Naive thymus-derived CD8-positive, alpha-beta T cell (primary cell): ENCODE measurements around the gene CUEDC1. TPM values are rescaled to one million over a fixed set of nuclear protein-coding genes. Genes with fewer than 3 reads are reported as not detected.
"Not testable (repeated sequence)": the region's sequence is repeated elsewhere in the genome, so short reads cannot be mapped to it uniquely, and the experiment has no call there.

ENCODE experiments used
- ATAC-seq, 2 donors: fragments of 150-1000 bp; cut with Tn5 transposase in 1 of 2; sonication (Bioruptor Pico), chemical (Tn5 transposase) in 1 of 2; 1 replicate in 1 of 2; 2 replicates in 1 of 2; pipeline ENCODE4 v1.10.0; 2021; ENCODE audit warnings: mild to moderate bottlenecking in 2 of 2, moderate library complexity in 2 of 2
- POLR2A ChIA-PET: fragments of 350-600 bp; sonication (Branson Sonifier 250); formaldehyde crosslinking; loops from one replicate; lab custom pipeline; 2021; ENCODE audit warnings: antibody characterized with exemption; lab: Charles Lee
- DNase-seq, 10 donors: peaks; one replicate each; pipeline versions ENCODE4 v3.0.0 to v3.0.0-alpha.2; 2020 to 2022
- H3K27ac Mint-ChIP-seq, 10 donors: one replicate each; pipeline ENCODE4 v1.8.0; 2020 to 2022; ENCODE audit warnings: mild to moderate bottlenecking in 10 of 10, mixed read lengths in 10 of 10, moderate library complexity in 4 of 10, inconsistent platforms in 1 of 10
- H3K27me3 Mint-ChIP-seq, 5 donors: one replicate each; pipeline ENCODE4 v1.8.0; 2021 to 2022; ENCODE audit warnings: mixed read lengths in 5 of 5
- H3K36me3 Mint-ChIP-seq, 3 donors: one replicate each; pipeline ENCODE4 v1.8.0; 2020 to 2022; ENCODE audit warnings: mixed read lengths in 3 of 3, mild to moderate bottlenecking in 2 of 3, inconsistent platforms in 1 of 3
- H3K4me1 Mint-ChIP-seq, 4 donors: one replicate each; pipeline ENCODE4 v1.8.0; 2021 to 2022; ENCODE audit warnings: mixed read lengths in 4 of 4
- H3K4me3 Mint-ChIP-seq, 10 donors: one replicate each; pipeline ENCODE4 v1.8.0; 2020 to 2022; ENCODE audit warnings: mild to moderate bottlenecking in 10 of 10, mixed read lengths in 10 of 10, moderate library complexity in 6 of 10, inconsistent platforms in 1 of 10
- H3K9me3 Mint-ChIP-seq, 9 donors: one replicate each; pipeline ENCODE4 v1.8.0; 2020 to 2022; ENCODE audit warnings: mixed read lengths in 9 of 9, mild to moderate bottlenecking in 3 of 9, inconsistent platforms in 1 of 9, moderate library complexity in 1 of 9
- polyA plus RNA-seq, 3 donors: library from polyadenylated mRNA; unstranded; fragments of 300-500 nt; fragmentation: Illumina TruSeq; gene quantifications; one replicate each; pipeline ENCODE4 v1.2.3, GENCODE V29; 2021
- total RNA-seq, 8 experiments: library from RNA in 2 of 8; stranded (reverse) in 2 of 8; gene quantifications; one replicate each; pipeline ENCODE4 v1.2.3 and lab custom pipeline; 2021 to 2026

Gene CUEDC1
- total and polyA plus RNA-seq, 5 experiments from 2014 or later = 0.55 TPM; not detected in 4

- H3K4me3 Mint-ChIP-seq = peak overlapping the region in 8 of 10 donors; percentile 28 to 94 (median 69)
- ATAC-seq (no peak), DNase-seq (no peak)
- peaks cover 0 to 2% (median 0%) of the 10 kb centered on the region in 5 donors for H3K27me3 Mint-ChIP-seq
- peaks cover 42 to 76% (median 72%) of the 10 kb centered on the region in 4 donors for H3K4me1 Mint-ChIP-seq
- POLR2A ChIA-PET = interaction anchor here (1.2 kb wide), 1 partner anchor 9 kb away, joined by 3 read pairs; no protein-coding TSS in a partner anchor
- no peaks in the 10 kb centered on the region for H3K9me3 Mint-ChIP-seq
- H3K36me3 Mint-ChIP-seq = peaks cover 0 to 53% (median 0%) of the 10 kb centered on the region in 3 donors
- peak overlapping the region in 8 of 10 donors; percentile 15 to 86 (median 54) for H3K27ac Mint-ChIP-seq
Observed at GRCh38 chr17:57984261-57984890, 29.2 kb upstream of the CUEDC1 start.

DNA sequence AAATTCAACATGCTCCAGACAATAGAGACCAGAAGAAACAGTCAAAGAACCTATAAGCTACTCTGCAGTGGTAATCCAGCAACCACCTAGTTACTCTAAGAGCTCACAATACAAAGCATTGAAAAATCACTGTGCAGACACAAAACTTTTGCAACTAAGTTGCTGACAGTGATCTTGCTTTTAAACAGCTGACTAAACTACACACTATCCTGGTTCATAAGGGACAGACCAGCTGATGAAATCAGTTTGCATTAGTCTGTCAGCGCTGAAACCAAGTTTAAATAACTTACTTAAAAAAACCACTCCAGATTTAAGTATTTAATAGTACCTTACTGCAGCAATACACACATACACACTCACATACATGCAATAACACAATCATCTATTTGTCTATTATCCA, 28.2 kb upstream of the CUEDC1 start:
- peak overlapping the region in 6 of 10 donors; percentile 43 to 94 (median 71) for H3K4me3 Mint-ChIP-seq
- H3K36me3 Mint-ChIP-seq = peaks cover 3 to 63% (median 3%) of the 10 kb centered on the region in 3 donors
- peaks cover 40 to 73% (median 65%) of the 10 kb centered on the region in 4 donors for H3K4me1 Mint-ChIP-seq
- ATAC-seq (no peak), DNase-seq (no peak)
- H3K27ac Mint-ChIP-seq = peak overlapping the region in 7 of 10 donors; percentile 0 to 85 (median 43)
- no peaks in the 10 kb centered on the region for H3K27me3 Mint-ChIP-seq
- POLR2A ChIA-PET = interaction anchor here (0.6 to 1.3 kb wide), 5 partner anchors 10 to 1916 kb away, joined by 3 to 10 read pairs (median 4); partner anchors contain the start of genes MRPS23 and SRSF1
- no peaks in the 10 kb centered on the region for H3K9me3 Mint-ChIP-seq

DNA sequence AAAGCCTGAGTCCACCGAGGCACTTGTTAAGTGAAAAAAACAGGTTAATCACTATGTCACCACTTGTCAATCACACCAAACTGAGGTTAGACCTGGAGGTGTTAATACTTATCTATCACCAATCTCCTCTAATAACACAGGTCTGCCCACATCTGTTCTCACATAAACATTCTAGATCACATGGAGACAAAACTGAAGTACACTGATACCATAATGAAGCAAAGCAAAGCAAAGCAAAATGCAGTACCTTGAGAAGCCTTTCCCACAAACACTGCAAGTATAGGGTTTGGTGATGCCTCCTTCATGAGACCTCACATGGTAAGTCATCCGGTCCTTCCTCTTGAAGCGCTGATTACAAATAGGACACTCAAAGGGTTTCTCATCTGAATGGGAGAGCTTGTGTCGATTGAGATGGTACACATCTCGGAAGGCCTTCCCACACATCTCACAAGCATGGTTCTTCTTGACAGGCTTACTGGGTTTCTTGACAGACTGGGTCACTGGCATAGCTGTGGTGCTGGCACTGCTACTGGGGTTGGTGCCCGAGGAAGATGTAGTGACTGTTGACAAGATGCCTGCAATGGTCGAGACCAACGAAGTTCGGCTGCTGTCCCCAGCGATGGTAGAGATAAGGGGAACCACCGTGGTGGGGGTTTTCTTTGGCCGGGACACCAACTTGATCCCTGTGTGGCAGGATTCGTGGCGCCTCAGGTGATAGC, 27.4 kb upstream of the CUEDC1 start:
- peaks cover 40 to 72% (median 67%) of the 10 kb centered on the region in 4 donors for H3K4me1 Mint-ChIP-seq
- ATAC-seq (no peak), DNase-seq (no peak)
- peak overlapping the region in 9 of 10 donors; percentile 1 to 72 (median 42) for H3K27ac Mint-ChIP-seq
- peak overlapping the region in 9 of 10 donors; percentile 1 to 91 (median 40) for H3K4me3 Mint-ChIP-seq
- POLR2A ChIA-PET = interaction anchor here (0.6 to 1.3 kb wide), 5 partner anchors 11 to 1917 kb away, joined by 3 to 10 read pairs (median 4); partner anchors contain the start of genes MRPS23 and SRSF1
- H3K9me3 Mint-ChIP-seq = no peaks in the 10 kb centered on the region
- peaks cover 3 to 70% (median 8%) of the 10 kb centered on the region in 3 donors for H3K36me3 Mint-ChIP-seq
- no peaks in the 10 kb centered on the region for H3K27me3 Mint-ChIP-seq

DNA sequence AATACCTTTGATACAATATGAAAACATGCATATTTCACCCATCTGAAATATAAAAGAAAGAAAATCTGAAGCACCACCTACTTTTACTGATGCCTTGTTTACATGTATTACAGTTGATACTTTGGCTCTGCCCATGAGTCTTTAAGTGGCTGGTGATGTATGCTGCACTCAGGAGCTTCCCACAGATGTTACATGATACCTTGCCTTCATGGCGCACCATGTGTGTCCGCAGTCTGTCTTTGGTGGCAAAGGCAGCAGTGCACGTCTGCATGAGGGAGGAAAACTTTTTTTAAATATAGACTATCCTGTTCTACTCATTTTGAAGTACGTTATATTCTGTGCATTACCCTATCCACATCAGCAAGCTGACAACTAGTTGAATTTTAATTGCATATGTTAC, 25.3 kb upstream of the CUEDC1 start:
- Mint-ChIP-seq H3K27ac (peak overlapping the region in 3 of 10 donors; percentile 2 to 54 (median 15)), H3K4me1 (peaks cover 32 to 59% (median 56%) of the 10 kb centered on the region in 4 donors)
- POLR2A ChIA-PET = no interaction called here

DNA sequence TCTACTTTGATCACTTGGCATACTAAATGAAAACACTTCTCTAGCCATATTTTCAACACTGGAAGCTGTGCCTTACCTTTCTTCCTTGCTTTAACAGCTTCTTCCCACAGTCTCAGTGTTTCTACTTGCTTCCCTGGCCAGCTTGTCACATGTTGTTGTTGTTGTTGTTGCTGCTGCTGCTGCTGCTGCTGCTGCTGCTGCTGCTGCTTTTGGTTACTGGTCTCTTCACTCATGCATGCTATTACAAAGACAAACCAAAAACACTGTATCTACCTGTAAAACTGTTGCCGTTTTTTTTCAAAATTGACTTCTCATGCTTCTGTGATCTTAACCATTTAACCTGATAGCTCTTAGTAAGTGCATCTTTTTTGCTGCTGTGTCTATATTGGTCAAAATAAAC, 23.9 kb upstream of the CUEDC1 start:
- no peaks in the 10 kb centered on the region for H3K27me3 Mint-ChIP-seq
- no peak for ATAC-seq
- peaks cover 11 to 95% (median 20%) of the 10 kb centered on the region in 3 donors for H3K36me3 Mint-ChIP-seq
- peak overlapping the region in 6 of 10 donors; percentile 2 to 89 (median 52) for H3K27ac Mint-ChIP-seq
- H3K4me3 Mint-ChIP-seq = no peak overlapping the region
- H3K4me1 Mint-ChIP-seq = peaks cover 24 to 45% (median 42%) of the 10 kb centered on the region in 4 donors
- no peak for DNase-seq
- POLR2A ChIA-PET = interaction anchor here (0.6 to 1.2 kb wide), 2 partner anchors 20 to 124 kb away, joined by 3 to 8 read pairs; no protein-coding TSS in a partner anchor
- no peaks in the 10 kb centered on the region for H3K9me3 Mint-ChIP-seq

More for the DNA sequence above, 25.3 kb upstream of the CUEDC1 start:
- DNase-seq (no peak), ATAC-seq (no peak)
- Mint-ChIP-seq H3K9me3 (no peaks in the 10 kb centered on the region), H3K27me3 (no peaks in the 10 kb centered on the region), H3K4me3 (no peak overlapping the region), H3K36me3 (peaks cover 11 to 91% (median 20%) of the 10 kb centered on the region in 3 donors)

DNA sequence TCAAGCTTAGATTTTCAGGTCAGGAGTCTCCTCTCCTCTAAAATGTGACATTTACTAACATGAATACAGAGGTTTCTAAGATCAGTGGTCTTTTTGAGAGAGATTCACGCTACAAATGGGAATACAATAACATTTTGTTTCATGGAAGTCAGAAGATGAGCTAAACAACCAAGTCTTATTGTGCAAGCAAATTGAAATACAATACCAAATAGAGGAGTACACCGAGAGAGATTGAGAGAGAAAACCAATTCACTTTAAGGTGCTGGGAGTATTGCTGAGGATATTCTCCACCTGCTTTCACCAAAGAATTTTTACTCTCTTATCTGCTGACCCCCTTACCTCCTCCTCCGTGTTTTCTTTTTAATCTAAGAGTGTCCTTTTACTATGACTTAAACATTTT, 21.4 kb upstream of the CUEDC1 start:
- ATAC-seq = no peak
- peaks cover 6 to 20% (median 17%) of the 10 kb centered on the region in 4 donors for H3K4me1 Mint-ChIP-seq
- peaks cover 11 to 95% (median 23%) of the 10 kb centered on the region in 3 donors for H3K36me3 Mint-ChIP-seq
- POLR2A ChIA-PET = interaction anchor here (1.2 to 1.3 kb wide), 2 partner anchors 8 to 31 kb away, joined by 3 to 6 read pairs; no protein-coding TSS in a partner anchor
- DNase-seq = no peak
- H3K9me3 Mint-ChIP-seq = no peaks in the 10 kb centered on the region
- H3K27me3 Mint-ChIP-seq = no peaks in the 10 kb centered on the region
- peak overlapping the region in 4 of 10 donors; percentile 27 to 60 (median 47) for H3K27ac Mint-ChIP-seq
- H3K4me3 Mint-ChIP-seq = no peak overlapping the region

DNA sequence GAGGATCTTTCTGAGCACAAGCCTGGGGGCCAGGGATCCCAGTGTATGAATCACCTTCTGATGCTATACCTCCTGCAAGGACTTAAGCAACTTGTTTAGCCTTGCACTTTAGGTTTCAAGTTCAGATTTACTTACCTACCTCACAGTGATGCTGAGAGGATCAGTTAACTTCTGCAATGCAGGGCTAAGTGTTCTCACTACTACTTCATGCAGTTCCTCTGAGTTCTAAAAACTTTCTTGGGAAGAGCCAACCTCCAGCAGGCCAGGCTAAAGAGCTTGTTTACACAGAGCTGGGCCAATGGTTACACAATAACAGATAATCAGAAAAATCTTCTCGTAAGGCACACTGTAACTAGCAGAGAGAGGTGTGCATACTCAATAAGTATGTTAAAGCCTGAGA, 19.8 kb upstream of the CUEDC1 start:
- Mint-ChIP-seq H3K4me1 (peaks cover 4 to 9% (median 5%) of the 10 kb centered on the region in 4 donors), H3K27ac (peak overlapping the region in 3 of 10 donors; percentile 19 to 81 (median 53)), H3K9me3 (no peaks in the 10 kb centered on the region), H3K4me3 (no peak overlapping the region), H3K36me3 (peaks cover 11 to 81% (median 23%) of the 10 kb centered on the region in 3 donors), H3K27me3 (no peaks in the 10 kb centered on the region)
- no peak for ATAC-seq
- DNase-seq = no peak
- POLR2A ChIA-PET = interaction anchor here (0.6 to 1.2 kb wide), 2 partner anchors 10 to 24 kb away, joined by 3 to 4 read pairs; no protein-coding TSS in a partner anchor

DNA sequence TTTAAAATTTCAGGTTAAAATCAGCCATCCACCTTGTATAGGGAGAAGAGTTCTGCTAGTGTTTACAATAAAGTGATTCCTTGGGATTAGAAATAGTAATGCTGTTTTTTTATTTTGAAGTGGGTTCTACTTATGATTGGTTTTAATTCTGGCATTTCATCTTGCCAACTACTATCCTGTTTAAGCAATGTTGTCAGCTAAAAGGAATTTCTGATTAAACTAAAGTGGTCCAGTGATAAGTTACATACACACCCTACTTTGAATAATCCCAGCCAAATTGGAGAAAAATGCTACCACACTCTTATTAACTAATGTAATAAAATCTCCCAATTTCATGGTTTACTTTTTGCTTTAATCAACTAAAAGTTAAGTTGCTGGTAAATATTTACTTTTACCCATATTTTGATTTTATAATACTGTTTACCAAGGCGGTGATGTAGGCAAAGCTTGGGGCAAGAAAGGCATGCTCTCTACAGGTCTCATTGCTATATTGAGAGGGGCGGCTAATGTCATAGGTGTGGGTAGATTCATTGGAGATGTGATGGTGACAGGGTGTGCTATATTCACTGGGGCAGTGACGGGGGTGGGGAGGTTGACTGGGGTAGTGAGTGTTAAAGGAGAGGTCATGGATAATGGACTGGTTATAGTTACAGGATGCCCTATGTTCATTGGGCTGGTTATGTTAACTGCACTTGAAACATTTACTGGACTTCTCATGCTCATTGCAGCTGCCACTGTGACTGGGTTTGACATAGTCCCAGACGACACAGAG, 19.0 kb upstream of the CUEDC1 start:
- POLR2A ChIA-PET, ATAC-seq, H3K9me3 Mint-ChIP-seq, H3K4me3 Mint-ChIP-seq, H3K27me3 Mint-ChIP-seq, H3K4me1 Mint-ChIP-seq, DNase-seq: not testable (repeated sequence)
- peaks cover 11 to 73% (median 23%) of the 10 kb centered on the region in 3 donors for H3K36me3 Mint-ChIP-seq
- peak overlapping the region in 3 of 10 donors; percentile 27 to 75 (median 28) for H3K27ac Mint-ChIP-seq

GRCh38 chr17:57972151-57972550, 16.9 kb upstream of the CUEDC1 start:
- POLR2A ChIA-PET = interaction anchor here (1.4 kb wide), 1 partner anchor 14 kb away, joined by 5 read pairs; no protein-coding TSS in a partner anchor
- H3K4me1 Mint-ChIP-seq = peaks cover 0 to 5% (median under 1%) of the 10 kb centered on the region in 4 donors
- peak overlapping the region in 1 of 10 donors; percentile 60 for H3K27ac Mint-ChIP-seq
- ATAC-seq (no peak), DNase-seq (no peak)
- H3K36me3 Mint-ChIP-seq = peaks cover 8 to 53% (median 15%) of the 10 kb centered on the region in 3 donors
- no peak overlapping the region for H3K4me3 Mint-ChIP-seq
- no peaks in the 10 kb centered on the region for H3K9me3 Mint-ChIP-seq
- H3K27me3 Mint-ChIP-seq = no peaks in the 10 kb centered on the region

DNA sequence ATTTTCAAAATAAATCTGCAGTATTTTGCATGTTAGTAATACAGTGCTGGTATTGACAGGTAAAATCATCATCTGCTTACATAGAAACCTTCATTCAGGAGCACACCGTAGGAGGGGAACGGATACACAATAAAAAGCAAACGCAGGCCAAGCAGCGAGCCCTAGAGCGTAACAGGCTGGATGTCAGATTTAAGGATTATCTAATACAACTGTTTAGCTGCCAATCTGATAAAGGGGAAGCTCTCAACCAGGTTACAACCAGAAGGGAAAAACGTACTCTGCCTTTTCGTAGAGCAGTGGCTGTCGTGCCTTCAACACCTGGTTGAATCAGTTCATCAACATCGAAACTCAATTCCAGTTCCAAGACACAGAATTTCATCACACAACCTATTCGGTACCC, 16.4 kb upstream of the CUEDC1 start:
- DNase-seq (no peak), ATAC-seq (no peak)
- H3K4me1 Mint-ChIP-seq = peaks cover 0 to 5% (median under 1%) of the 10 kb centered on the region in 4 donors
- no peaks in the 10 kb centered on the region for H3K9me3 Mint-ChIP-seq
- no peaks in the 10 kb centered on the region for H3K27me3 Mint-ChIP-seq
- H3K27ac Mint-ChIP-seq = peak overlapping the region in 2 of 10 donors; percentile 37 to 51
- H3K36me3 Mint-ChIP-seq = peaks cover 3 to 48% (median 11%) of the 10 kb centered on the region in 3 donors
- POLR2A ChIA-PET = interaction anchor here (1.4 kb wide), 1 partner anchor 15 kb away, joined by 5 read pairs; no protein-coding TSS in a partner anchor
- no peak overlapping the region for H3K4me3 Mint-ChIP-seq

DNA sequence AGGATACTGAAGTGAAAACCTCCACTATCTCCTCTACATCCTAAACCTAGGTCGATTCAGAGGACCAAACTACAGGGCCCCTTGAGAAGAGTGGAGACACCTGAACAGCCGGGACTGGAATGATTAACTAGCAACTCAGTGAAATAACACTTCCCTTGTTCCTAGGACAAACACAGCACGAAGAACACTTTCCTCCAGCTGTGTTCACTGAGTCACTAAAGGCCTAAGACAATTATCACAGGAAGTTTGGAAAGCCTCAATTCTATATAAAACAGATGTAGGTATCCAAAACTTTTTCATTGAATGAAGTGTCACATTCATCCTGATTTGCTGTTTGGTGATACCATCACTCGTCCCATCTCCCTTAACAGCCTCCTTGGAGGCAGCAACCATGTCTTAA, 15.5 kb upstream of the CUEDC1 start:
- H3K27ac Mint-ChIP-seq = peak overlapping the region in 1 of 10 donors; percentile 51
- H3K4me3 Mint-ChIP-seq = no peak overlapping the region
- no peak for DNase-seq
- no peaks in the 10 kb centered on the region for H3K9me3 Mint-ChIP-seq
- ATAC-seq = no peak
- no peaks in the 10 kb centered on the region for H3K27me3 Mint-ChIP-seq
- POLR2A ChIA-PET = interaction anchor here (0.6 kb wide), 1 partner anchor 24 kb away, joined by 3 read pairs; no protein-coding TSS in a partner anchor
- H3K36me3 Mint-ChIP-seq = peaks cover 0 to 39% (median 3%) of the 10 kb centered on the region in 3 donors
- H3K4me1 Mint-ChIP-seq = no peaks in the 10 kb centered on the region
